ENCODE data around the gene AACS.
A peak's percentile ranks its signal among the peaks of the same experiment; 100 is the strongest.

The AACS gene

GRCh38 chr12:125187148-125187745 is 122.0 kb downstream of the AACS start:
- peak; percentile 39 for DNase-seq (ENCODE audit: low read depth)
- H3K27me3 ChIP-seq (replicated peaks; ENCODE audit: control insufficient read depth, insufficient read depth, low read length), result peaks cover 55% of the 10 kb centered on the region
- H3K4me1 ChIP-seq (ENCODE audit: control insufficient read depth, insufficient read depth, low read length), result peaks cover 14% of the 10 kb centered on the region
- H3K36me3 ChIP-seq (ENCODE audit: control insufficient read depth, insufficient read depth, low read length, severe bottlenecking), result no peaks in the 10 kb centered on the region
- peak overlapping the region; percentile 37 for H3K4me3 ChIP-seq (ENCODE audit: low read length)
- no peaks in the 10 kb centered on the region for H3K9me3 ChIP-seq (ENCODE audit: control insufficient read depth, low read length)
- no peak overlapping the region for H3K9ac ChIP-seq (ENCODE audit: low read length)

GRCh38 chr12:125187780-125188741 is 122.8 kb downstream of the AACS start:
- Histone ChIP-seq H3K4me1 (ENCODE audit: control insufficient read depth, insufficient read depth, low read length) (peaks cover 14% of the 10 kb centered on the region), H3K4me3 (ENCODE audit: low read length) (peak overlapping the region; percentile 23)

GRCh38 chr12:125189015-125189414 is 123.8 kb downstream of the AACS start:
- Histone ChIP-seq H3K27me3 (replicated peaks; ENCODE audit: control insufficient read depth, insufficient read depth, low read length) (peaks cover 49% of the 10 kb centered on the region), H3K4me1 (ENCODE audit: control insufficient read depth, insufficient read depth, low read length) (peaks cover 10% of the 10 kb centered on the region), H3K9ac (ENCODE audit: low read length) (no peak overlapping the region), H3K9me3 (ENCODE audit: control insufficient read depth, low read length) (no peaks in the 10 kb centered on the region), H3K36me3 (ENCODE audit: control insufficient read depth, insufficient read depth, low read length, severe bottlenecking) (no peaks in the 10 kb centered on the region), H3K4me3 (ENCODE audit: low read length) (no peak overlapping the region)
- no peak for DNase-seq (ENCODE audit: low read depth)

More at GRCh38 chr12:125187780-125188741, 122.8 kb downstream of the AACS start:
- Histone ChIP-seq H3K9ac (ENCODE audit: low read length) (no peak overlapping the region), H3K9me3 (ENCODE audit: control insufficient read depth, low read length) (no peaks in the 10 kb centered on the region), H3K27me3 (replicated peaks; ENCODE audit: control insufficient read depth, insufficient read depth, low read length) (peaks cover 55% of the 10 kb centered on the region), H3K36me3 (ENCODE audit: control insufficient read depth, insufficient read depth, low read length, severe bottlenecking) (no peaks in the 10 kb centered on the region)
- peak; percentile 15 for DNase-seq (ENCODE audit: low read depth)

GRCh38 chr12:125189502-125189901 is 124.3 kb downstream of the AACS start:
- no peaks in the 10 kb centered on the region for H3K36me3 ChIP-seq (ENCODE audit: control insufficient read depth, insufficient read depth, low read length, severe bottlenecking)
- no peak for DNase-seq (ENCODE audit: low read depth)
- no peaks in the 10 kb centered on the region for H3K9me3 ChIP-seq (ENCODE audit: control insufficient read depth, low read length)
- H3K27me3 ChIP-seq (replicated peaks; ENCODE audit: control insufficient read depth, insufficient read depth, low read length), result peaks cover 44% of the 10 kb centered on the region
- peaks cover 10% of the 10 kb centered on the region for H3K4me1 ChIP-seq (ENCODE audit: control insufficient read depth, insufficient read depth, low read length)
- no peak overlapping the region for H3K9ac ChIP-seq (ENCODE audit: low read length)
- no peak overlapping the region for H3K4me3 ChIP-seq (ENCODE audit: low read length)

- Histone ChIP-seq H3K9me3 (ENCODE audit: control insufficient read depth, low read length) (no peaks in the 10 kb centered on the region), H3K27me3 (replicated peaks; ENCODE audit: control insufficient read depth, insufficient read depth, low read length) (peaks cover 33% of the 10 kb centered on the region), H3K36me3 (ENCODE audit: control insufficient read depth, insufficient read depth, low read length, severe bottlenecking) (no peaks in the 10 kb centered on the region), H3K4me3 (ENCODE audit: low read length) (no peak overlapping the region), H3K9ac (ENCODE audit: low read length) (no peak overlapping the region), H3K4me1 (ENCODE audit: control insufficient read depth, insufficient read depth, low read length) (peaks cover 7% of the 10 kb centered on the region)
- DNase-seq (ENCODE audit: low read depth), result no peak
These were observed 126.3 kb downstream of the AACS start for GRCh38 chr12:125191361-125192087.

- peaks cover 28% of the 10 kb centered on the region for H3K27me3 ChIP-seq (replicated peaks; ENCODE audit: control insufficient read depth, insufficient read depth, low read length)
- H3K4me3 ChIP-seq (ENCODE audit: low read length), result no peak overlapping the region
- no peak for DNase-seq (ENCODE audit: low read depth)
- H3K36me3 ChIP-seq (ENCODE audit: control insufficient read depth, insufficient read depth, low read length, severe bottlenecking), result no peaks in the 10 kb centered on the region
- peaks cover 4% of the 10 kb centered on the region for H3K4me1 ChIP-seq (ENCODE audit: control insufficient read depth, insufficient read depth, low read length)
- H3K9me3 ChIP-seq (ENCODE audit: control insufficient read depth, low read length), result no peaks in the 10 kb centered on the region
- no peak overlapping the region for H3K9ac ChIP-seq (ENCODE audit: low read length)
These were observed 127.5 kb downstream of the AACS start for GRCh38 chr12:125192690-125193221.
